H54 (cell line): ENCODE results near the gene ITSN1.
"Not testable (repeated sequence)": the region's sequence is repeated elsewhere in the genome, so short reads cannot be mapped to it uniquely, and the experiment has no call there.

ENCODE experiments used
- DNase-seq: peaks from one replicate; pipeline ENCODE4 v3.0.0; 2011; ENCODE audit warnings: low spot score, mixed read lengths; ENCODE audit not compliant: insufficient read length
- FAIRE-seq: peaks from 3 replicates; lab custom pipeline; 2011; peaks lifted over from hg19 to GRCh38; lab: Jason Lieb, UNC
- POLR2A ChIP-seq: IDR thresholded peaks from 2 replicates; pipeline ENCODE4 v1.6.1; 2011; ENCODE audit warnings: low read depth, mild to moderate bottlenecking, low read length

ITSN1 gene

DNA sequence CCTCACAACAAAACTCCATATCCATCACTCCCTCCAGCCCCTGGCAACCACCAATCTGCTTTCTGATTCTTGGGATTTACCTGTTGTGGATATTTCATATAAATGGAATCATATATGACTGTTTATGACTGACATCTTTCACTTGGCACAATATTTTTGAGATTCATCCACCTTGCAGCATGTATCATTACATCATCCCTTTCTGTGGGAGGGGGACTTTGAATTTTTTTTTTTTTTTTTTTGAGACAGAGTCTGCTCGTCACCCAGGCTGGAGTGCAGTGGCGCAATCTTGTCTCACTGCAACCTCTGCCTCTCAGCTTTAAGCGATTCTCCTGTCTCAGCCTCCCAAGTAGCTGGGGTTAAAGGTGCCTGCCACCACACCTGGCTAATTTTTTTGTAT, 128.2 kb downstream of the ITSN1 start:
- DNase-seq: no peak
- no peak for FAIRE-seq
- TF ChIP-seq POLR2A: no peak

DNA sequence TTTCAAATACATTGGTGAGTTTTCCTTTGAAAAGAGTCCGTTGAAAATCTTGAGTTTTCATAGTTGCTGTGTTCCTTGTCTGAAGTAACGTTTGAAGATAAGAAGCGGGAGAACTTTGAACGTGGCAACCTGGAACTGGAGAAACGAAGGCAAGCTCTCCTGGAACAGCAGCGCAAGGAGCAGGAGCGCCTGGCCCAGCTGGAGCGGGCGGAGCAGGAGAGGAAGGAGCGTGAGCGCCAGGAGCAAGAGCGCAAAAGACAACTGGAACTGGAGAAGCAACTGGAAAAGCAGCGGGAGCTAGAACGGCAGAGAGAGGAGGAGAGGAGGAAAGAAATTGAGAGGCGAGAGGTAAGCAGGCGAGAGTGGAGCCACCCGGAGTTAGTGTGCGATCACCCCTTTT, 129.7 kb downstream of the ITSN1 start:
- no peak for DNase-seq
- FAIRE-seq: no peak
- no peak for TF ChIP-seq POLR2A

GRCh38 chr21:33774551-33774950, 132.2 kb downstream of the ITSN1 start:
- no peak for TF ChIP-seq POLR2A
- no peak for DNase-seq
- no peak for FAIRE-seq

GRCh38 chr21:33775100-33775828, 133.0 kb downstream of the ITSN1 start:
- no peak for DNase-seq
- TF ChIP-seq POLR2A: no peak
- no peak for FAIRE-seq

DNA sequence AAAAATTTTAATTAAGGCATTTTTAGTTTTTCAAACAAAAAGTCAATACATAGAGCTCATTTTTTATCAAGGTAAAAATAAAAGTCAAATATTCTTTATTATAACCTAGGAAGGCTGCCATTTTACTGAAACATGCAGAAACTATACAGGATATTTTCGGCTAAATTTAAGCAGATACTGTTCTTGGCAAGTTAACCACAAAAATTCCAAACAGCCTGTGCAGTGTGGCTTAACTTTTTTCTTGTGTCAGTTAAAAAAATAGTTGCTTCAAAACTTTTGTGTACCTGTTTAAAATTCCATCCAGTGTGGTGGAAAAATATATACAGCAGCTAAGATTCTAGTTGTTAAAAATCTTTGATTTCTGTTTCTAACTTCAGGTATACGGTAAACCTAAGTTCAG, 138.3 kb downstream of the ITSN1 start:
- no peak for FAIRE-seq
- DNase-seq: no peak
- TF ChIP-seq POLR2A: no peak

GRCh38 chr21:33781121-33781520, 138.8 kb downstream of the ITSN1 start:
- TF ChIP-seq POLR2A: no peak
- FAIRE-seq: no peak
- DNase-seq: no peak

GRCh38 chr21:33783187-33783979, 141.1 kb downstream of the ITSN1 start:
- FAIRE-seq: peak; percentile 33
- no peak for DNase-seq
- no peak for TF ChIP-seq POLR2A

GRCh38 chr21:33787431-33787830, 145.1 kb downstream of the ITSN1 start:
- no peak for TF ChIP-seq POLR2A
- FAIRE-seq: no peak
- no peak for DNase-seq

GRCh38 chr21:33788438-33788837, 146.1 kb downstream of the ITSN1 start:
- not testable (repeated sequence) for DNase-seq, FAIRE-seq

- no peak for TF ChIP-seq POLR2A
- FAIRE-seq (no peak), DNase-seq (no peak)
Observed at GRCh38 chr21:33789697-33790096, 147.4 kb downstream of the ITSN1 start.

DNA sequence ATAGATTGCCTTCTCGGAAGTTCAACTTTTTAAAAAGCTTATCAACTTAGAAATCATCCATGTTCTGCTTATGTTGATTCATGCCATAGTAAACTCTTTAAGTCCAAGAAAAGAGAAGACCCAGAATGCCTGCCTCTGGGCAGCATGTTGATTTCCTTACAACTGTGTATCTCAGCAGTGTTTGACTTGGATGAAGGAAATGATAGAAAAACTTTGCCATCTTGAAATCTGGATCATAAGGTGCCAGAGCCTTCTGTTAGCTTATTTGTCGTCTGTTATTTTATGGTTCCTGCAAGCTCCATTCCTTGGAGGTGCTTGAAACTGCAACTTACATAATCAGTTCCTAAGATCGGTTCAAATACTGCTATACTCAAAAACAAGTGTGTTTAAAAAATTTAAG, 148.8 kb downstream of the ITSN1 start:
- FAIRE-seq (no peak), DNase-seq (no peak)
- no peak for TF ChIP-seq POLR2A

DNA sequence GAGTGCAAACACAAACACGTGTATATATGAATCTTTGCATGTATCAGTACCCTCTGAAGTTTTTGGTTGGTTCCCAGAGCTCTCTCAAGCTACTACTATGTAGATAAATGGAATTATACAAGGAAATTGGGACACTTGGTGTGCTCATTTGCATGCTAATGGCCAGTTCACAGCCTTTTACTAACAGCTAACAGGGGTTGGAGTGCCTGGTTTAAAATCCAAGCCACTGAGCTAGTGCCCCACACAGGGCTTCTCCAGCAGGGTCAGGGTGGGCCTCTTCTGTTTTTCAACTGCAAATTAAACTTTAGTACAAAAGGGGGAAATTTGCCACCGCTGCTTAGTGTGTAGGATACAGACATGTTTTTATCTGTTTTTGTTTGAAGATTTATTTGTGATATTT, 152.3 kb downstream of the ITSN1 start:
- FAIRE-seq (no peak), DNase-seq (no peak)
- TF ChIP-seq POLR2A: no peak

- no peak for DNase-seq
- TF ChIP-seq POLR2A: no peak
- no peak for FAIRE-seq
Observed at GRCh38 chr21:33797565-33797964, 155.3 kb downstream of the ITSN1 start.

GRCh38 chr21:33799378-33800090, 157.2 kb downstream of the ITSN1 start:
- FAIRE-seq (no peak), DNase-seq (no peak)
- TF ChIP-seq POLR2A: no peak
